ENCODE measurements around the gene MKI67.

MKI67 gene

GRCh38 chr10:128152741-128153580, 26.7 kb upstream of the MKI67 start:
- TF ChIP-seq, protein P1, sequence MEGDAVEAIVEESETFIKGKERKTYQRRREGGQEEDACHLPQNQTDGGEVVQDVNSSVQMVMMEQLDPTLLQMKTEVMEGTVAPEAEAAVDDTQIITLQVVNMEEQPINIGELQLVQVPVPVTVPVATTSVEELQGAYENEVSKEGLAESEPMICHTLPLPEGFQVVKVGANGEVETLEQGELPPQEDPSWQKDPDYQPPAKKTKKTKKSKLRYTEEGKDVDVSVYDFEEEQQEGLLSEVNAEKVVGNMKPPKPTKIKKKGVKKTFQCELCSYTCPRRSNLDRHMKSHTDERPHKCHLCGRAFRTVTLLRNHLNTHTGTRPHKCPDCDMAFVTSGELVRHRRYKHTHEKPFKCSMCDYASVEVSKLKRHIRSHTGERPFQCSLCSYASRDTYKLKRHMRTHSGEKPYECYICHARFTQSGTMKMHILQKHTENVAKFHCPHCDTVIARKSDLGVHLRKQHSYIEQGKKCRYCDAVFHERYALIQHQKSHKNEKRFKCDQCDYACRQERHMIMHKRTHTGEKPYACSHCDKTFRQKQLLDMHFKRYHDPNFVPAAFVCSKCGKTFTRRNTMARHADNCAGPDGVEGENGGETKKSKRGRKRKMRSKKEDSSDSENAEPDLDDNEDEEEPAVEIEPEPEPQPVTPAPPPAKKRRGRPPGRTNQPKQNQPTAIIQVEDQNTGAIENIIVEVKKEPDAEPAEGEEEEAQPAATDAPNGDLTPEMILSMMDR (IDR thresholded peaks at IDR 0.05) = no peak

DNA sequence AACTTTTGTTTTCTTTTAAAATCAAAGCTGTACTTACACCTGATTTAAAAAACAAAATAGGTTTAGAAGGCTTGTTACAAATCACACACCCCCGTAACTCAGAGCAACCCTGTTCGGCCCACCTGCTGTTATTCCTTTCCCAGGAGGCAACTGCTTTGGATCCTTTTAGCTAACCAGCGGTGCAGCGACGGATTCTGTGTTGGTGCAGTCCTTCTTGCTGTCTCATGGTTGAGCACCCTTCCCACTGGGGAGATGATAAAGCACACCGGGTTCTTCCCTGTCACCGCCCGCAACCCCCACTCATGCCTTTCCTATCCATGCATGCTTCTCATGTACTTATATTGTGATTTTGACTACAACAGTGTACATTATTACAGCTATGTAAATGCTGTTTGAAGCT, 24.8 kb upstream of the MKI67 start:
- TF ChIP-seq, protein P1 (IDR thresholded peaks at IDR 0.05) = no peak

DNA sequence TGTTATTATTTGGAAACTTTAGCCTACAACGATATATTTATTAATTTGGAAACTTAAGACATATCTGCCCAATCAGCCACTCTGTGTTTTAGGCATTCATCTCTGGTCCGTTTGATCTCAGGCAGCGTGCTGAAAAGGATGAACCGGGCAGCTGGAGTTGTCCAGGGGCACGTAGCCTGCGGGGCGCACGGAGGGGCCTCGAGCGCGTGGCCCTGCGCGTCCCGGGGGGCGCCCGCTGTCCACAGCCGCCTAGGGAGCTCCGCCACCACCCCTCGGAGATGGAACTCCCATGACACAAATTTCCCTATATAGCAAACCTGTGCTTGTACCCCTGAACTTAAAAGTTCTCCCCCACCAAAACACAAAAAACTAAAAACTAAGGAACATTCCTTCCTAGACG, 24.3 kb upstream of the MKI67 start:
- TF ChIP-seq, protein P1 (IDR thresholded peaks at IDR 0.05) = no peak

- TF ChIP-seq, protein P1 (IDR thresholded peaks at IDR 0.05) = peak; percentile 97
These were observed 23.8 kb upstream of the MKI67 start for GRCh38 chr10:128150045-128150493.

- TF ChIP-seq, protein P1 (IDR thresholded peaks at IDR 0.05) = no peak
These were observed 23.2 kb upstream of the MKI67 start for GRCh38 chr10:128149267-128150014.

- TF ChIP-seq, protein P1 (IDR thresholded peaks at IDR 0.05) = no peak
These were observed 21.4 kb upstream of the MKI67 start for GRCh38 chr10:128147669-128148068.

DNA sequence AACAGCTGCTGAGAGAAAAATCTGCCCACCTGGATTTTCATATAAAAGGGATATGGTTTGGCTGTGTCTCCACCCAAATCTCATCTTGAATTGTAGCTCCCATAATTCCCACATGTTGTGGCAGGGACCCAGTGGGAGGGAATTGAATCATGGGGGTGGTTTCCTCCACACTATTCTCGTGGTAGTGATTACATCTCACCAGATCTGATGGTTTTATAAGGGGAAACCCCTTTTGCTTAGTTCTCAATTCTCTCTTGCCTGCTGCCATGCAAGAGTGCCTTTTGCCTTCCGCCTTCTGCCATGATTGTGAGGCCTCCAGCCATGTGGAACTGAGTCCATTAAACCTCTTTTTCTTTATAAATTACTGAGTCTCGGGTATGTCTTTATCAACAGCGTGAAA, 20.8 kb upstream of the MKI67 start:
- TF ChIP-seq, protein P1 (IDR thresholded peaks at IDR 0.05) = no peak
